Lower lobe of right lung (tissue), 2 donors: ENCODE data around the gene ESPNL. TPM values are rescaled to one million over a fixed set of nuclear protein-coding genes. Genes with fewer than 3 reads are reported as not detected.

Experiments
- ATAC-seq, 2 donors: fragments of 200-7000 bp; cut with Tn5 transposase; one replicate each; pipeline ENCODE4 v1.9.1; 2020 to 2022; ENCODE audit warnings: mild to moderate bottlenecking in 2 of 2, moderate library complexity in 2 of 2
- DNase-seq: peaks from one replicate; pipeline ENCODE4 v3.0.0-alpha.2; 2020
- H3K27ac ChIP-seq: fragments of 200-600 bp; one replicate; pipeline ENCODE4 v1.8.0; 2022
- H3K27me3 ChIP-seq: fragments of 200-600 bp; one replicate; pipeline ENCODE4 v1.8.0; 2022; ENCODE audit warnings: low read depth
- H3K36me3 ChIP-seq: fragments of 200-600 bp; one replicate; pipeline ENCODE4 v1.8.0; 2022; ENCODE audit warnings: mild to moderate bottlenecking
- H3K4me1 ChIP-seq: fragments of 200-600 bp; one replicate; pipeline ENCODE4 v1.8.0; 2022
- H3K4me3 ChIP-seq: fragments of 200-600 bp; one replicate; pipeline ENCODE4 v1.8.0; 2022; ENCODE audit warnings: mild to moderate bottlenecking
- H3K9me3 ChIP-seq: fragments of 200-600 bp; one replicate; pipeline ENCODE4 v1.8.0; 2022
- intact Hi-C: fragments of 100-400 bp; cut with DNase I; formaldehyde crosslinking; loops from one replicate; pipeline ENCODE4 v1.11.0; 2022
- total RNA-seq: library from RNA; stranded (reverse); fragmentation: NEBNext Ultra II Directional; extraction: Animal tissue kit (Norgen Biotek cat#: 25700); gene quantifications from one replicate; pipeline ENCODE4 v1.2.1, GENCODE V29; 2021
- TF ChIP-seq, protein P1 (sequence below): fragments of 200-600 bp; IDR thresholded peaks from one replicate; pipeline ENCODE4 v1.8.0; 2022; ENCODE audit warnings: antibody characterized with exemption, mild to moderate bottlenecking
- donor health status: DM: no; HTN: yes; CAD: no; lungs with severe emphysema.

Gene ESPNL
- total RNA-seq, 1 donor from 2014 or later: 0.09 TPM

DNA sequence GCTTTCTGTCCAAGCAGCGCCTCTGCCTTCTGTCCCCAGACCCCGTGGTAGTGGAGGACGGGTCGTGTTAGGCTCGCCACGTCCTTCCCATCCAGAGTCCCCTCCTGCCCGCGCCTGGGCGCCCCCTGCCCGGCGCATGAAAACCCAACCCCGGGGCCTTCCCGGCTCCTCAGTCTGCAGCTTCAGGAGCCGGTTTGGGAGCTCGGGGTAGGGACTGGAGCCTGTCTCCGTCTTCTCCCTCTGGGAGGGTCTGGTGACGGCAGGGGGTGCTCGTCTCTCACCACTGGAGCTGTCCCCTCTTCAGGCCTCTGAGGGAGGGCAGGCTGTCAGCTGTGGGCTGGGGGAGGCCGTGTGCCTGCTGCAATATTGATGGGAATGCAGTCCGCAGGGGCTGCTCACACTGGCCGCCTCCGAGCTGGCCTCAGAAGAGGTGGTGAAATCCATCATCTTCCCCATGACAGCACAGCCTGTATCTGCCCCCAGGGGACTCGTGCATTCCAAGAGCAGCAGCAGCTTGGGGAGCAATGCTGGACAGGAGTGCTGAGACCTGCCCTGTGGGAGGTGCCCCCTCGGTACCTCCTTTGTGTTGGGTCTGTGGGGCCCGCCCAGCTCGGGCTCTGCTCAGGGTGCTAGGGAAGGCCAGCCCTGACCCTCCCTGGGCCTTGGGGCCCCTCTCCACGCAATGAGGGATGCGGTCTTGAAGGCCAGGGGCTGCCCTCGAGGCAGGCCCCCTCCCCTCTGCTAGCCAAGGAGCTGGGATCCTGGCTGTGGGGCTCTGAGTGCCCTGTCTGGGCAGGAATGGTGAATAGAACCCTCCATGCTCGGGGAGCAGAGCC, 20.5 kb downstream of the ESPNL start:
- DNase-seq: peak; percentile 39
- no peak overlapping the region for H3K4me3 ChIP-seq
- H3K27ac ChIP-seq: no peak overlapping the region
- TF ChIP-seq, protein P1, sequence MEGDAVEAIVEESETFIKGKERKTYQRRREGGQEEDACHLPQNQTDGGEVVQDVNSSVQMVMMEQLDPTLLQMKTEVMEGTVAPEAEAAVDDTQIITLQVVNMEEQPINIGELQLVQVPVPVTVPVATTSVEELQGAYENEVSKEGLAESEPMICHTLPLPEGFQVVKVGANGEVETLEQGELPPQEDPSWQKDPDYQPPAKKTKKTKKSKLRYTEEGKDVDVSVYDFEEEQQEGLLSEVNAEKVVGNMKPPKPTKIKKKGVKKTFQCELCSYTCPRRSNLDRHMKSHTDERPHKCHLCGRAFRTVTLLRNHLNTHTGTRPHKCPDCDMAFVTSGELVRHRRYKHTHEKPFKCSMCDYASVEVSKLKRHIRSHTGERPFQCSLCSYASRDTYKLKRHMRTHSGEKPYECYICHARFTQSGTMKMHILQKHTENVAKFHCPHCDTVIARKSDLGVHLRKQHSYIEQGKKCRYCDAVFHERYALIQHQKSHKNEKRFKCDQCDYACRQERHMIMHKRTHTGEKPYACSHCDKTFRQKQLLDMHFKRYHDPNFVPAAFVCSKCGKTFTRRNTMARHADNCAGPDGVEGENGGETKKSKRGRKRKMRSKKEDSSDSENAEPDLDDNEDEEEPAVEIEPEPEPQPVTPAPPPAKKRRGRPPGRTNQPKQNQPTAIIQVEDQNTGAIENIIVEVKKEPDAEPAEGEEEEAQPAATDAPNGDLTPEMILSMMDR: no peak
- H3K9me3 ChIP-seq: no peaks in the 10 kb centered on the region
- no peaks in the 10 kb centered on the region for H3K36me3 ChIP-seq
- no peaks in the 10 kb centered on the region for H3K4me1 ChIP-seq
- no peak for ATAC-seq
- H3K27me3 ChIP-seq: peaks cover 25% of the 10 kb centered on the region
- intact Hi-C loops: no loop called here

DNA sequence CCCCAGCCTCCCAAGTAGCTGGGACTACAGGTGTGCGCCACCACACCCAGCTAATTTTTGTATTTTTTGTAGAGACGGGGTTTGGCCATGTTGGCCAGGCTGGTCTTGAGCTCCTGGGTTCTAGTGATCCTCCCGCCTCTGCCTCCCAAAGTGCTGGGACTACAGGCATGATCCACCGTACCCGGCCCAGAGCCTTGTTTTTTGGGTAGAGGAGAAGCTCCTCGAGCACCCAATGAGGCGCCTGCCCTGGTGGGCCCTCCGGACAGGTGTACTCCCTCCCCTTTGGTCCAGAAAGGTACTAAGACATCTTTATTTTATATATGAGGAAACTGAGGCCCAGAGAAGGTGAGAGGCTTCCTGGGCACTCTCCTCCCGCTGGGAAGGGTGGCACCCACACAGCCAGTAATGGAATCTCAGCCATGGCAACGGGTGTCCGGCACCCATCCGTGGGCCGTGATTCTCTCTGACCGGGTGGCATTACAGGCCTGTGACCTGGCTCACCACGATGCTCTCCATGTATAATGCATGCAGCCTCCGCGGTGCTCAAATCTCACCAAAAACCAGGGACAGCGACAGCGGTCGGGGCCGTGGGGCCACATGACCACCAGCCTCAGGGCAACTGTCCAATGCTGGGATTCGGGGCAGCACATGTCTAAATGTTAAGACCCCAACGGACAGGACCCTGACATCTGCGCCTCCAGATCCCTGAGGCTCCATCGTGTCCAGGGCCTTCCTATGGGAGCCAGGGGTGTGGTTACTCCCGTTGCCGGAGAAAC, 21.6 kb downstream of the ESPNL start:
- H3K27me3 ChIP-seq: peaks cover 17% of the 10 kb centered on the region
- no peak overlapping the region for H3K4me3 ChIP-seq
- H3K9me3 ChIP-seq: no peaks in the 10 kb centered on the region
- H3K27ac ChIP-seq: no peak overlapping the region
- intact Hi-C loops: no loop called here
- TF ChIP-seq, protein P1: no peak
- ATAC-seq (no peak), DNase-seq (peak; percentile 42)
- H3K36me3 ChIP-seq: no peaks in the 10 kb centered on the region
- no peaks in the 10 kb centered on the region for H3K4me1 ChIP-seq

- DNase-seq (peak; percentile 45), ATAC-seq (no peak)
- Histone ChIP-seq H3K27ac (no peak overlapping the region), H3K4me1 (no peaks in the 10 kb centered on the region), H3K36me3 (no peaks in the 10 kb centered on the region), H3K9me3 (no peaks in the 10 kb centered on the region), H3K4me3 (no peak overlapping the region), H3K27me3 (peaks cover 14% of the 10 kb centered on the region)
- TF ChIP-seq, protein P1: no peak
- intact Hi-C loops: no loop called here
Observed at GRCh38 chr2:238122287-238123217, 22.4 kb downstream of the ESPNL start.

DNA sequence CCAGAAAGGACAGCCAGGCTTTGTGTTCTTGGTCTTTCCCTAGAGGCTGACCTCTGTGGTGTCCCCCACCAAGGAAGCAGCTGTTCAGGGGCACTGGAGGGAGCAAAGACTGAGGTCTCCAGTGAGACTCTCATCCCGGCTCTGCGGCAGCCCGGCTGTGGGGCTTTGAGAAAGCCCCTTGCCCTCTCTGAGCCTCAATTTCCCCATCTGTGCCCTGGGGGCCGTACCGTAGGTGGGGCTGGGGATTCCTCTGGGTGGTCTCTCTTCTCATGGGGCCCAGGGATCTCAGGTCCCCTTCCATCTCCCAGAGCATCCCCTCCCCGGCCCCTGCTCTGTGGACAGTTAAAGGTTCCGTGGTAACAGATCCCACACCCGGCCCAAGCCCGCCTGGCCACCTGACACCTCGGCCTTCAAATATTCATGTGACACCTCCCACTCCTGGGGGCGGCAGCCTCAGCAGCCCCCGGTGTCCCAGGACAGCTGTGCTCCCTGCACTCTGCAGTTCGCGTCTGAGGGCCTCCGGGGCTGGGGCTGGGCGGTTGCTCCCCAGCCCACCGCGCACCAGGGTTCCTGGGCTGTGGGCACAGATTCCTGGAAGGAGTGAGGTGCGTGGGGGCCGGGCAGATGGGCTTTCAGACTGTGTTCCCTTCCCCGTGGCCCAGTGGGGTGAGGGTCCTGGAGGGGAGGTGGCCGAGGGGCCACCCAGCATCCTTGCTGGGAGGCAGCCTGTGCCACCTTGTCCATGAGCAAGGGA, 23.3 kb downstream of the ESPNL start:
- Histone ChIP-seq H3K27me3 (peaks cover 14% of the 10 kb centered on the region), H3K9me3 (no peaks in the 10 kb centered on the region), H3K27ac (no peak overlapping the region), H3K4me3 (no peak overlapping the region), H3K36me3 (no peaks in the 10 kb centered on the region), H3K4me1 (no peaks in the 10 kb centered on the region)
- DNase-seq (peak; percentile 41), ATAC-seq (no peak)
- intact Hi-C loops: no loop called here
- TF ChIP-seq, protein P1: no peak
